GM18517 (cell line): ENCODE measurements around the gene C20orf173.
"Not testable (repeated sequence)": the region's sequence is repeated elsewhere in the genome, so short reads cannot be mapped to it uniquely, and the experiment has no call there.

ENCODE experiments used
- ATAC-seq: cut with Tn5 transposase; IDR thresholded peaks from one replicate; pipeline ENCODE4 v1.9.1; 2021; ENCODE audit warnings: mild to moderate bottlenecking, moderate library complexity; ENCODE audit not compliant: unreplicated experiment

C20orf173 gene

GRCh38 chr20:35529552-35529951 lies at the start of gene C20orf173:
TSS of gene C20orf173 (minus strand) at chr20:35529652. CDS start at chr20:35529373, 279 bp downstream.
- no peak for ATAC-seq

GRCh38 chr20:35579196-35579595 lies 49.7 kb upstream of the C20orf173 start:
- no peak for ATAC-seq

- ATAC-seq = no peak
Observed at GRCh38 chr20:35578469-35578868, 49.0 kb upstream of the C20orf173 start.

GRCh38 chr20:35576816-35577215 lies 47.4 kb upstream of the C20orf173 start:
- ATAC-seq = no peak

GRCh38 chr20:35575958-35576357 lies 46.5 kb upstream of the C20orf173 start:
- ATAC-seq = no peak

- no peak for ATAC-seq
Observed at GRCh38 chr20:35572838-35573237, 43.4 kb upstream of the C20orf173 start.

- no peak for ATAC-seq
Observed at GRCh38 chr20:35571555-35571954, 42.1 kb upstream of the C20orf173 start.

- ATAC-seq = no peak
Observed at GRCh38 chr20:35568645-35569044, 39.2 kb upstream of the C20orf173 start.

- ATAC-seq = no peak
Observed at GRCh38 chr20:35564905-35565304, 35.5 kb upstream of the C20orf173 start.

- no peak for ATAC-seq
Observed at GRCh38 chr20:35563834-35564233, 34.4 kb upstream of the C20orf173 start.

- no peak for ATAC-seq
Observed at GRCh38 chr20:35562541-35563110, 33.2 kb upstream of the C20orf173 start.

GRCh38 chr20:35561671-35562070 lies 32.2 kb upstream of the C20orf173 start:
- no peak for ATAC-seq

- no peak for ATAC-seq
Observed at GRCh38 chr20:35561268-35561667, 31.8 kb upstream of the C20orf173 start.

- no peak for ATAC-seq
Observed at GRCh38 chr20:35560541-35560940, 31.1 kb upstream of the C20orf173 start.

GRCh38 chr20:35560105-35560511 lies 30.7 kb upstream of the C20orf173 start:
- ATAC-seq = no peak

GRCh38 chr20:35559042-35559693 lies 29.7 kb upstream of the C20orf173 start:
- no peak for ATAC-seq

GRCh38 chr20:35558451-35558850 lies 29.0 kb upstream of the C20orf173 start:
- ATAC-seq = no peak

- no peak for ATAC-seq
Observed at GRCh38 chr20:35556871-35557270, 27.4 kb upstream of the C20orf173 start.

GRCh38 chr20:35555951-35556645 lies 26.6 kb upstream of the C20orf173 start:
- ATAC-seq = no peak

- ATAC-seq = not testable (repeated sequence)
Observed at GRCh38 chr20:35555461-35555860, 26.0 kb upstream of the C20orf173 start.

GRCh38 chr20:35552914-35553313 lies 23.5 kb upstream of the C20orf173 start:
- ATAC-seq = no peak

GRCh38 chr20:35551503-35551902 lies 22.1 kb upstream of the C20orf173 start:
- no peak for ATAC-seq
